ENCODE measurements around the gene C10orf90.

- no peak for TF ChIP-seq POLR2AphosphoS5 (IDR thresholded peaks at IDR 0.05; ENCODE audit: low read depth, low read length)
- TF ChIP-seq POLR2A (IDR thresholded peaks at IDR 0.05; ENCODE audit: control extremely low read depth in 1 of 2, low read depth in 2 of 2, low read length in 2 of 2), result no peak
- no peak for TF ChIP-seq CTCF (IDR thresholded peaks at IDR 0.05; ENCODE audit: control extremely low read depth in 1 of 3, insufficient read depth in 1 of 3, low read depth in 1 of 3, low read length in 3 of 3)
- TF ChIP-seq TCF12 (IDR thresholded peaks at IDR 0.05; ENCODE audit: low read depth, low read length), result no peak
- no peak for TF ChIP-seq CHD1 (IDR thresholded peaks at IDR 0.05; ENCODE audit: low read depth, low read length)
These were observed 45.9 kb upstream of the C10orf90 start for GRCh38 chr10:126716366-126716765.

Measured in H1 (cell line).